ENCODE data around the gene MICU1.

DNA sequence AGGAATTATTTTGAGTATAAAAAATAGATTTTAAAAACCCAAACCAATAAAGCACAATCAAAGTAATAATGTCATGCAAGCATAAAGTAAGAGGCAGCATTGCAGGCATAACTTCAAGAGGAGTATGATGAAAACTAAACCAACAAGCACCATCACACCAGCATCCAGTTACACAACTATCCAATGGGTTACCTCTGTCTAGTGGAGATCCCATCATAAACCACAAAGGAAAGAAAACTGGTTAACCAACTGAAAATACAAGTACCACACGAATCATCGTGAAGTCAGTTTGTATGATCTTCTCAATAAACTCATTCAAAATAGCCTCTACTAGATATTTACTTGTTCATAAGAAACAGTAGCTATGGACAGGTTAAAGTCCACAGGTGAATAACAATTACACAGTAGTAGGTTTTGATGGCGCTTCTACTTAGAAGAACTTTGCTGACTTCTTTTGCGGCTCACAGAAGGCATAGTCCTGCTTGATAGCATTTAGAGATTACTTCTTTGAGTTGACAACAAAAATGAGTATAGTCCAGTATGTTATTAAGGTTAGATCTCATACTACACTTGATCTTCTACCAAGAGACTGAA lies 116.6 kb downstream of the MICU1 start:
- no peak for TF ChIP-seq GATA3 (IDR thresholded peaks at IDR 0.05; ENCODE audit: low read depth, low read length)
- no peak for TF ChIP-seq GATA2 (IDR thresholded peaks at IDR 0.05; ENCODE audit: low read depth, low read length)

All from SH-SY5Y (cell line).